ENCODE data around the gene AMPH.
"Not testable (repeated sequence)": the region's sequence is repeated elsewhere in the genome, so short reads cannot be mapped to it uniquely, and the experiment has no call there.

Gene AMPH

GRCh38 chr7:38396852-38397251, 234.3 kb downstream of the AMPH start:
- Histone ChIP-seq H3K23ac (ENCODE audit: low read length) (no peak overlapping the region), H2BK120ac (ENCODE audit: low read depth, low read length) (no peak overlapping the region), H3K9ac (ENCODE audit: low read length) (no peak overlapping the region), H2AK5ac (ENCODE audit: low read length) (no peak overlapping the region), H3K79me1 (ENCODE audit: low read length) (no peaks in the 10 kb centered on the region), H3K79me2 (ENCODE audit: control insufficient read depth, insufficient read depth, low read length) (no peaks in the 10 kb centered on the region), H3K36me3 (ENCODE audit: control insufficient read depth, insufficient read depth, low read length) (no peaks in the 10 kb centered on the region), H3K4ac (ENCODE audit: low read depth, low read length) (no peak overlapping the region), H3K56ac (ENCODE audit: low read length) (no peak overlapping the region), H3K4me2 (ENCODE audit: low read length) (no peak overlapping the region), H2BK5ac (ENCODE audit: low read length) (no peak overlapping the region), H3K18ac (ENCODE audit: low read length) (no peak overlapping the region), H4K8ac (ENCODE audit: low read depth, low read length) (no peak overlapping the region), H3K27me3 (ENCODE audit: insufficient read depth, low read length, poor library complexity) (no peaks in the 10 kb centered on the region), H3K4me1 (ENCODE audit: control insufficient read depth, low read depth, low read length) (no peaks in the 10 kb centered on the region), H3K4me3 (ENCODE audit: low read length) (no peak overlapping the region), H4K5ac (ENCODE audit: low read length) (no peak overlapping the region), H2BK15ac (replicated peaks; ENCODE audit: low read depth) (no peak overlapping the region), H3K27ac (ENCODE audit: low read depth, low read length) (no peak overlapping the region)
- no peak for DNase-seq
- no CpG with 5 or more reads among the region's 2 CpGs for WGBS (ENCODE audit: extremely low coverage, insufficient coverage, low lambda C conversion rate)

GRCh38 chr7:38395921-38396552, 235.1 kb downstream of the AMPH start:
- not testable (repeated sequence) for H3K56ac ChIP-seq (ENCODE audit: low read length); H3K27ac ChIP-seq (ENCODE audit: low read depth, low read length); DNase-seq; H3K4ac ChIP-seq (ENCODE audit: low read depth, low read length); H2AK5ac ChIP-seq (ENCODE audit: low read length); H3K18ac ChIP-seq (ENCODE audit: low read length); H3K36me3 ChIP-seq (ENCODE audit: control insufficient read depth, insufficient read depth, low read length); H3K4me1 ChIP-seq (ENCODE audit: control insufficient read depth, low read depth, low read length); H3K4me3 ChIP-seq (ENCODE audit: low read length); H3K79me1 ChIP-seq (ENCODE audit: low read length); H3K27me3 ChIP-seq (ENCODE audit: insufficient read depth, low read length, poor library complexity); H3K9ac ChIP-seq (ENCODE audit: low read length); H3K23ac ChIP-seq (ENCODE audit: low read length); H4K5ac ChIP-seq (ENCODE audit: low read length); H4K8ac ChIP-seq (ENCODE audit: low read depth, low read length); H3K79me2 ChIP-seq (ENCODE audit: control insufficient read depth, insufficient read depth, low read length); H3K4me2 ChIP-seq (ENCODE audit: low read length); H2BK120ac ChIP-seq (ENCODE audit: low read depth, low read length); H2BK15ac ChIP-seq (replicated peaks; ENCODE audit: low read depth); H2BK5ac ChIP-seq (ENCODE audit: low read length)
- WGBS (ENCODE audit: extremely low coverage, insufficient coverage, low lambda C conversion rate): no CpG with 5 or more reads among the region's 1 CpG

DNA sequence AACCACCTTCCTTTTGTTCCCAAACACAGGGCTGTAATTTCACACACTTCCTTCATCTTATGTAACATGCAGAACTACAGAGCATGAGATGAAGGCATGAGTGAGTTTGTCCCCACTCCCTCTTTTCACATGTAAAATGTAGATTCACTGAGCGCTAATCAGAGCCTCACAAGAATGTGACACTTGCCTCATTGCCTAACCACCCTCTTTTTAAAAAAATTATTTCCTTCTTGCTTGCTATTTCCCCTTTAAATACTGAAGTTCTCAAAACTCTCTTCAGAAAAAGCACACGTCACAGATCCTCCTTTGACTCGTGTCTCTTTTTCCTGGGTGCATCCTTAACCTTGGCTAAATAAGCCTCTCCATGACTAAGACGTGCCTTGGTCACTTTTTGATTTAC, 236.5 kb downstream of the AMPH start:
- H3K9ac ChIP-seq (ENCODE audit: low read length): no peak overlapping the region
- no peak overlapping the region for H4K8ac ChIP-seq (ENCODE audit: low read depth, low read length)
- no peaks in the 10 kb centered on the region for H3K4me1 ChIP-seq (ENCODE audit: control insufficient read depth, low read depth, low read length)
- no peaks in the 10 kb centered on the region for H3K27me3 ChIP-seq (ENCODE audit: insufficient read depth, low read length, poor library complexity)
- H3K23ac ChIP-seq (ENCODE audit: low read length): no peak overlapping the region
- no peaks in the 10 kb centered on the region for H3K36me3 ChIP-seq (ENCODE audit: control insufficient read depth, insufficient read depth, low read length)
- H3K27ac ChIP-seq (ENCODE audit: low read depth, low read length): no peak overlapping the region
- DNase-seq: peak; percentile 38
- no peak overlapping the region for H2BK5ac ChIP-seq (ENCODE audit: low read length)
- H3K18ac ChIP-seq (ENCODE audit: low read length): no peak overlapping the region
- no peak overlapping the region for H2AK5ac ChIP-seq (ENCODE audit: low read length)
- no peak overlapping the region for H3K4me3 ChIP-seq (ENCODE audit: low read length)
- H3K4ac ChIP-seq (ENCODE audit: low read depth, low read length): no peak overlapping the region
- no peaks in the 10 kb centered on the region for H3K79me1 ChIP-seq (ENCODE audit: low read length)
- no CpG with 5 or more reads among the region's 4 CpGs for WGBS (ENCODE audit: extremely low coverage, insufficient coverage, low lambda C conversion rate)
- H2BK120ac ChIP-seq (ENCODE audit: low read depth, low read length): no peak overlapping the region
- H3K56ac ChIP-seq (ENCODE audit: low read length): no peak overlapping the region
- H3K4me2 ChIP-seq (ENCODE audit: low read length): no peak overlapping the region
- no peaks in the 10 kb centered on the region for H3K79me2 ChIP-seq (ENCODE audit: control insufficient read depth, insufficient read depth, low read length)
- H4K5ac ChIP-seq (ENCODE audit: low read length): no peak overlapping the region
- no peak overlapping the region for H2BK15ac ChIP-seq (replicated peaks; ENCODE audit: low read depth)

GRCh38 chr7:38393874-38394273, 237.3 kb downstream of the AMPH start:
- WGBS (ENCODE audit: extremely low coverage, insufficient coverage, low lambda C conversion rate): no CpG with 5 or more reads among the region's 5 CpGs
- Histone ChIP-seq H3K56ac (ENCODE audit: low read length) (no peak overlapping the region), H3K79me1 (ENCODE audit: low read length) (no peaks in the 10 kb centered on the region), H2AK5ac (ENCODE audit: low read length) (no peak overlapping the region), H3K4me1 (ENCODE audit: control insufficient read depth, low read depth, low read length) (no peaks in the 10 kb centered on the region), H3K79me2 (ENCODE audit: control insufficient read depth, insufficient read depth, low read length) (no peaks in the 10 kb centered on the region), H3K23ac (ENCODE audit: low read length) (no peak overlapping the region), H2BK15ac (replicated peaks; ENCODE audit: low read depth) (no peak overlapping the region), H3K4me2 (ENCODE audit: low read length) (no peak overlapping the region), H3K9ac (ENCODE audit: low read length) (no peak overlapping the region), H4K5ac (ENCODE audit: low read length) (no peak overlapping the region), H2BK5ac (ENCODE audit: low read length) (no peak overlapping the region), H3K36me3 (ENCODE audit: control insufficient read depth, insufficient read depth, low read length) (no peaks in the 10 kb centered on the region), H3K27me3 (ENCODE audit: insufficient read depth, low read length, poor library complexity) (no peaks in the 10 kb centered on the region), H3K4me3 (ENCODE audit: low read length) (no peak overlapping the region), H2BK120ac (ENCODE audit: low read depth, low read length) (no peak overlapping the region), H3K4ac (ENCODE audit: low read depth, low read length) (no peak overlapping the region), H3K18ac (ENCODE audit: low read length) (no peak overlapping the region), H4K8ac (ENCODE audit: low read depth, low read length) (no peak overlapping the region), H3K27ac (ENCODE audit: low read depth, low read length) (no peak overlapping the region)
- no peak for DNase-seq

DNA sequence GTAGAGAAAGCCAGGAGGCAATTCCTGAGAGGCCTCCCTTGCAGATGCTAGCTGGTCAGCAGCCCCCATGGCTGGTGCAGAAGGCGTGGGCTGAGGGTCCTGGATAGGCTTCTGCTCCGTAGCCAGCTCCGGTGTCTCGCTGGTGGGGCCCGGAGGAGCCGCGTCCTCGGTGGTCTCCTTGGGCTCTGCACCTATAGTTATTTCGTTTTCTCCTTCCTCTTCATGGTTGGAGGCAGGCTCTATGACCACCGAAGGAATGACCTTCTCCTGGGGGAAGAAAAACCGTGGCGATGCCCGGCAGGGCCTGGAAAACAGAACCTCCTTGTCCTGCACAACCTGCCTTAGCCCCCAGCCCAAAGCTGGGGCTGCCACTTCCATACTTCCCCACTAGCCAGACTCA, 239.4 kb downstream of the AMPH start:
- Histone ChIP-seq H3K27ac (ENCODE audit: low read depth, low read length) (no peak overlapping the region), H3K56ac (ENCODE audit: low read length) (no peak overlapping the region), H4K8ac (ENCODE audit: low read depth, low read length) (no peak overlapping the region), H3K79me2 (ENCODE audit: control insufficient read depth, insufficient read depth, low read length) (no peaks in the 10 kb centered on the region), H3K27me3 (ENCODE audit: insufficient read depth, low read length, poor library complexity) (no peaks in the 10 kb centered on the region), H2BK5ac (ENCODE audit: low read length) (no peak overlapping the region), H3K4ac (ENCODE audit: low read depth, low read length) (no peak overlapping the region), H2BK120ac (ENCODE audit: low read depth, low read length) (no peak overlapping the region), H2AK5ac (ENCODE audit: low read length) (no peak overlapping the region), H3K4me2 (ENCODE audit: low read length) (no peak overlapping the region), H3K36me3 (ENCODE audit: control insufficient read depth, insufficient read depth, low read length) (no peaks in the 10 kb centered on the region), H3K18ac (ENCODE audit: low read length) (no peak overlapping the region), H3K4me3 (ENCODE audit: low read length) (no peak overlapping the region), H3K9ac (ENCODE audit: low read length) (no peak overlapping the region), H3K23ac (ENCODE audit: low read length) (no peak overlapping the region), H2BK15ac (replicated peaks; ENCODE audit: low read depth) (no peak overlapping the region), H4K5ac (ENCODE audit: low read length) (no peak overlapping the region), H3K4me1 (ENCODE audit: control insufficient read depth, low read depth, low read length) (no peaks in the 10 kb centered on the region), H3K79me1 (ENCODE audit: low read length) (no peaks in the 10 kb centered on the region)
- DNase-seq: no peak
- WGBS (ENCODE audit: extremely low coverage, insufficient coverage, low lambda C conversion rate): no CpG with 5 or more reads among the region's 13 CpGs

DNA sequence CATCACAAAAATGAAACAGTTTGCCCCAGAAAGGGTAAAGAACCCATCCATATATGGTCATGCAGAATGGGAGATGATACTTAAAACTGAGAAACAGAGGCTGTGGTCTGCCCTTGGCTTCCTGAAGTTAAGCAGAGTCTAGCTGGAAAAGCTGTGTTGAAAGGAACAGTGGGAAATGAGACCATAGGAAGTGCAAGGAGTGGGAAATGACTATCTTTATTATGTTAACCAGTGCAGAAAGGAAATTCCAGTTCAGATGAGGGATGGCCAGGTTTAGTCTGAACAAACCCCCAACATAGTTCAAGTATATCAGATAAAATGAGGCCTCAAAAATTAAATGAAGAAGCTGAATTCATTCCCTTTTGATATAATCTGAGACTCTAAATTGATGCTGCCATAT, 245.5 kb downstream of the AMPH start:
- Histone ChIP-seq H4K8ac (ENCODE audit: low read depth, low read length) (no peak overlapping the region), H3K79me1 (ENCODE audit: low read length) (no peaks in the 10 kb centered on the region), H3K4me3 (ENCODE audit: low read length) (no peak overlapping the region), H3K36me3 (ENCODE audit: control insufficient read depth, insufficient read depth, low read length) (no peaks in the 10 kb centered on the region), H3K4me2 (ENCODE audit: low read length) (no peak overlapping the region), H3K79me2 (ENCODE audit: control insufficient read depth, insufficient read depth, low read length) (no peaks in the 10 kb centered on the region), H3K4ac (ENCODE audit: low read depth, low read length) (no peak overlapping the region), H2AK5ac (ENCODE audit: low read length) (no peak overlapping the region), H3K4me1 (ENCODE audit: control insufficient read depth, low read depth, low read length) (no peaks in the 10 kb centered on the region), H2BK15ac (replicated peaks; ENCODE audit: low read depth) (no peak overlapping the region), H3K27ac (ENCODE audit: low read depth, low read length) (no peak overlapping the region), H3K18ac (ENCODE audit: low read length) (no peak overlapping the region), H3K56ac (ENCODE audit: low read length) (no peak overlapping the region), H2BK5ac (ENCODE audit: low read length) (no peak overlapping the region), H3K9ac (ENCODE audit: low read length) (no peak overlapping the region), H2BK120ac (ENCODE audit: low read depth, low read length) (no peak overlapping the region), H3K27me3 (ENCODE audit: insufficient read depth, low read length, poor library complexity) (no peaks in the 10 kb centered on the region), H3K23ac (ENCODE audit: low read length) (no peak overlapping the region), H4K5ac (ENCODE audit: low read length) (no peak overlapping the region)
- no peak for DNase-seq

Measured in mesendoderm (in vitro differentiated cells).